Retina (tissue), 1 donor: ENCODE measurements around the gene ARHGAP6.
"Not testable (repeated sequence)": the region's sequence is repeated elsewhere in the genome, so short reads cannot be mapped to it uniquely, and the experiment has no call there.

Experiments
- DNase-seq: peaks from one replicate; pipeline ENCODE4 v3.0.0-alpha.2; 2016

Gene ARHGAP6

DNA sequence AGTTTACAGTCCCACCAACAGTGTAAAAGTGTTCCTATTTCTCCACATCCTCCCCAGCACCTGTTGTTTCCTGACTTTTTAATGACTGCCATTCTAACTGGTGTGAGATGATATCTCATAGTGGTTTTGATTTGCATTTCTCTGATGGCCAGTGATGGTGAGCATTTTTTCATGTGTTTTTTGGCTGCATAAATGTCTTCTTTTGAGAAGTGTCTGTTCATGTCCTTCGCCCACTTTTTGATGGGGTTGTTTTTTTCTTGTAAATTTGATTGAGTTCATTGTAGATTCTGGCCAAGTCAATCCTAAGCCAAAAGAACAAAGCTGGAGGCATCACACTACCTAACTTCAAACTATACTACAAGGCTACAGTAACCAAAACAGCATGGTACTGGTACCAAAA is 146.5 kb downstream of the ARHGAP6 start:
- not testable (repeated sequence) for DNase-seq

DNA sequence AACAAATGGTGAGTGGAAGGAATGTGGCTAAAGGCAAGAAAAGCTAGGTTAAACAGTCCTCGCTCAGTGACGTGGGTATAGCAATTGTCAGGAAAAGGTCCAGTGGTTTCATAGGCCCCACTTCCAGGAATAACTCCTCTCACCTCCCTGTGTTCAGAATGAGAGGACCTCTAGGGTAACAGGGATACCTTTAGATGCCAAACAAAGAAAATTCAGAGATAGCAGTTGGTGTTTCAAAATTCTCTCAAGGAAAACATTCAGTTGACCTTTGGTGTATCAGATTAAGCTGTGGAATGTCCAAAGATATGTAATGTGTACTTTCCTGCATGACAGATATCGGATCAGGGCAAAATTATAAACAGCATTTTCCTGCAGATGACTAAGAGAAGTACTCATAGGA is 155.9 kb downstream of the ARHGAP6 start:
- no peak for DNase-seq

DNA sequence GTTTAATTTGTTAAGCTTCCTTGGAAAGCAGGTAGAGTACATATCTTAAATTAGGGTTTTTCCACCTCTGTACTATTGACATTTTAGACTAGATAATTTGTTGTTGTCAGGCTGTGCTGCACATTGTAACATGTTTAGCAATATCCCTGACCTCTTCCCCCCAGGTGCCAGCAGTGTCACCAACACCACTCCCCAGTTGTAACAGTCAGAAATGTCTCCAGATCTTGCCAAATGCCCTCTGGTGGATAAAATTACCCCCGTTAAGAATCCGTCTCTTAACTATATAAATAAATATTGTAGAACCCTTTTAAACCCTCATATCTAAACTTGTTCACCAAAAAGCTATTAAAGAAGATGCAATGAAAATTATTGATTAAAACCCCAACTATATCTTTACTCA is 161.5 kb downstream of the ARHGAP6 start:
- no peak for DNase-seq

DNA sequence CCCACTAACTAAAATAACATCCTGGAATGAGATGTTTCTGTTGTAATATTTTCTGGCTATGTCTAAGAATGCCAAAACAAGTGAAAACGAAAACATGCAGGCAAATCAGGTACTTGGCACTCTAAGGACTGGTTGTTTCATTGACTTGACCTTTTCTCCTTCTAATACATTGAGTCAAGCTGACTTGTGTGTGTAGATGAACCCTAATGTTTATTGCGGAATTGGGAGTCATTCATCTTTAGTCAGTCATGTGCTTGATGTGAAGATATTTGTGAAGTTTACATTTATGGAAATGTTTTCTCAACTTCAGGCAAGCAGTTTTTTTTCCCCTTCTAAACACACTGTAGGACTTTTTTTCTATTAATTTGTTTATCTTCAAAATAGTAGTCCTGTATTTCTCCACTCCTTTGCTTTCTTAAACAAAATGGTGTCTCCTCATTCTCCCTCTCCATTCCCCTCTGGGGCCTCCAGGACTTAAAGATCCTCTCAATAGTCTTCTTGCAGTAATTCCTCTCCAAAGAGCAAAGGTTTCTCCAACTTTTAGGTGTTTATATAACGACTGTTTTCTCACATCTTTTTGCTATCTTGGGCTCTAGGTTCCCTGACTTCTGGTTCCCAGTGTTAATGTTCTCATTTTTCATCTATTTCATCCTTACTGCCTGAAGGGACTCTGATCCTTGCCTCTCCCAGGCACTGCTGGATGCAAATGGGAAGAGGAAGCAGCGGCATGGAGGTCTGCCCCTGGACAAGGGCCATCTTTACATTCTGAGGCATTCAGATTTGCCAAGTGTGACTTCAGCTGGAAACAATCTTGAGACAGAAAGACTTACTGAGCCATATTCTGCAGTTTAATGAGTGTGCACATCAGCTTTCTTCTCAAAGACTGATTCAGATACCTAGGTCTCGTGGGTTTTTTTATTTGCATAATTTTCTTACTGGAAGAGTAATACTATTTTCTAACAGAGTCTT is 166.4 kb downstream of the ARHGAP6 start:
- DNase-seq = no peak

DNA sequence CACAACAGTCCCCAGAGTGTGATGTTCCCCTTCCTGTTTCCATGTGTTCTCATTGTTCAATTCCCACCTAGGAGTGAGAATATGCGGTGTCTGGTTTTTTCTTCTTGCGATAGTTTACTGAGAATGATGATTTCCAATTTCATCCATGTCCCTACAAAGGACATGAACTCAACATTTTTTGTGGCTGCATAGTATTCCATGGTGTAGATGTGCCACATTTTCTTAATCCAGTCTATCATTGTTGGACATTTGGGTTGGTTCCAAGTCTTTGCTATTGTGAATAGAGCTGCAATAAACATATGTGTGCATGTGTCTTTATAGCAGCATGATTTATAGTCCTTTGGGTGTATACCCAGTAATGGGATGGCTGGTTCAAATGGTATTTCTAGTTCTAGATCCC is 174.3 kb downstream of the ARHGAP6 start:
- not testable (repeated sequence) for DNase-seq

DNA sequence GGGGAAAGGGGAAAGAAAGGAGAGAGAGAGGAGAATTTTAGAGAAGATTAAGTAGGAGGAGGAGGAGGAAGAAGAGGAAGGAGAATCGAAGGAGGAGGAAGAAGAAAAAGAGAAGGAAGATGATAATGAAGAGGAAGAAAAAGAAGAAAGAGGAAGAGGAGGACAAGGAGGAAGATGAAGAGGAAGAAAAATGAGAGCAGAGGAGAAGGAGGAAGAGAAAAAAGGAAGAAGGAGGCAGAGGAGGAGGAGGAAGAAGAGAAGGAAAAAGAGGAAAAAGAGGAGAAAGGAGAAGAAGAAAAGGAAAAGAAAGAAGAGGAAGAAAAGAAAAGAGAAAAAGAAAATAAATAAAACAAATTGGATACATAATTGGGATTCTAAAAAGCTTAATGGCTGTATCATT is 181.4 kb downstream of the ARHGAP6 start:
- DNase-seq = no peak

DNA sequence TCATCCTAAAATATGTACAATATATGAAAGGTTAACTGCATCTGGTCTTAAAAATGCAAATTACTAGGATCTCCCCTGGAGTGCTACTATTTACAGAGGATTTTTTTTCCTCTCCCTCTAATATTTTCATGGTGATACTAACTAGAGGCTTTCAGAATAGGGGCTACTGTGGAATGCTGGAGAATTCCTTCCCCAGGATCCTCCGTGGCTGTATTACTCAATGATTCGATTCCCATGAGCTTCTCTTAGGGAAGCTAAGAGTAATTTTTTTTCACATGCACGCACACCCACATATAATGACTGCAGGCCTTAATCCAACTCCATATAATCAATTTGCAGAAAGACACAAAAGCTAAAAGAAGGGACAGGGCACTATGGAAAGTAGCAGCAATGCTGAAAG is 184.7 kb downstream of the ARHGAP6 start:
- DNase-seq = no peak

DNA sequence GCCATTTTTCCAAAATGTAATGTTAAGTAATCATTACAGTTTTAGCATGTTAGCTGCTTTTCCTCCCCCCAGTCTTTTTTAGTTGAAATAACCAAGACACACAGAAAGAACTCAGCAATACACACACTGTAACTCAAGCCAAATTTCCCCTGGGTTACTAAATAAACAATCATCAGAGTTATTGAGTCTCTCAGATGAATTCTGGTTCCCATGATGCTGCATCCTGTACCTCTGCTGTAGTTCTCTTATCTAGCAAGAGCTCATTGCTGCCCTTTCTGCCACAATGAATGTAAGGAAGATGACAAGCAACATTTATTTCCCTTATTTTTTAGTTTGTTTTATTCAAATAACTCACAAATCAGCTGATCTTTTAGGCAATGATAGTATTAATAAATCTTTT is 185.1 kb downstream of the ARHGAP6 start:
- no peak for DNase-seq

DNA sequence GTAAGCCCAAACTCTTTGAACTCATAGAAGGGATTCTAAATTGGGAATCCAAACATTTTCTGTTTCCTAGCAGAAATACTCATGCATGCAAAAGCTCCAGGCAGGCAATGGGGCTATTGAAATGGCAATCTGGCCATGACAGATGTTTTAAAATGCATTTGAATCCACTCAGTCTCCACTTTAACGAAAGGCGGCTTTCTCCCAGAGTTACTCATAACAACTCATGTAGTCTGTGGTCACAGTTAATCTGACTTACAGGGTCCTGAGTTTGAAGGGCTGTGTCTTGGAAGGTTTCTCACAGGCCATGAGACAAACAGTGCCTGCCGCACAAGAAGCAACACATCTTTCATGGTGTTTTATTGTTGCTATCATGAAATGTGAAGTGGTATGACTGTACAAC is 186.8 kb downstream of the ARHGAP6 start:
- no peak for DNase-seq

DNA sequence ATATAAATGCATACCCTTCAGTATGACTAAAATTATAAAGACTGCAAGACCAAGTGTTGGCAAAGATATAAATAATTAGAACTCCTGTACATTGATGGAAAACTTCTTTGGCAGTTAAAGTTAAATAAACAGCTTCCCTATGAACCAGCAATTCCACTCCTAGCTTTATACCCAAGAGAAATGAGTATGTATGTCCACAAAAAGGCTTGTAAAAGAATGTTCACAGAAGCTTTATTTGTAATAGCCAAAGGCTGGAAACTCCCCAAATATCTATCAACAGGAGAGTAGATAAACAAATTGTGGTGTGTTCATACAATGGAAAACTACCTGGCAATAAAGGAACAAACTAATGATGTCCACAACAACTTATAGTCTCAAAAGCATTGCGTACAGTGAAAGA is 187.7 kb downstream of the ARHGAP6 start:
- no peak for DNase-seq

DNA sequence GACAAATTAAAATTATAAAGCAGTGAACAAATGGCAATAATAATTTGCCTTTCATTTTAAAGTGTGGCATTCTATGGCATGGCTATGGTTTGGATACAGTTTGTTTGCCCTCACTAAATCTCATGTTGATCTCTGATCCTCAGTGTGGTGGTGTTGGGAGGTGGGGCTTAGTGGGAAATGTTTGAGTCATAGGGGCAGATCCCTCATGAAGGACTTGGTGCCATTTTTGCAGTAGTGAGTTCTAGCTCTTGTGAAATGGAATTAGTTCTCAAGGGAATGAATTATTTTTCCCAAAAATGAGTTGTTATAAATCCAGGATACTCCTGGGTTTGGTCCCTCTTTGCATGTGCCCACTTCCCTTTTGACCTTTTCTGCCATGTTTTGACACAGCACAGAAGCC is 191.1 kb downstream of the ARHGAP6 start:
- no peak for DNase-seq

DNA sequence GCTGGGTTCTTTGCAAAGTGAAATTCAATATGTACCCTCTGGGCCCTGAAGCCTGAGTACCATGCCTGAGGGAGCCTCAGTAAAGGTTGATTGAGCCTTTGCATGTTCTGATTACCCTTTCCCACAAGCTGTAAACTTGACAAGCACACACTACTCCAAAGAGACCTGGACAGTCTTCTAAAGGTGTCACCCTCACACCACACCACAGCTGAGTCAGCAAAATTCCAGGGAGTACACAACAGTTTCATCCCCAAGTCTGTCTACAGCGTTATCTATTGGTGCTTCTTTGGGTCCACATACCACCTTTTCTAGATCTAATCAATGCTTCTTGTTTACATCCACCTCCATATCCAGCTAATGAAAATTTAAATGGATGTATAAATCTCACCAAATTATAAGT is 191.7 kb downstream of the ARHGAP6 start:
- no peak for DNase-seq

DNA sequence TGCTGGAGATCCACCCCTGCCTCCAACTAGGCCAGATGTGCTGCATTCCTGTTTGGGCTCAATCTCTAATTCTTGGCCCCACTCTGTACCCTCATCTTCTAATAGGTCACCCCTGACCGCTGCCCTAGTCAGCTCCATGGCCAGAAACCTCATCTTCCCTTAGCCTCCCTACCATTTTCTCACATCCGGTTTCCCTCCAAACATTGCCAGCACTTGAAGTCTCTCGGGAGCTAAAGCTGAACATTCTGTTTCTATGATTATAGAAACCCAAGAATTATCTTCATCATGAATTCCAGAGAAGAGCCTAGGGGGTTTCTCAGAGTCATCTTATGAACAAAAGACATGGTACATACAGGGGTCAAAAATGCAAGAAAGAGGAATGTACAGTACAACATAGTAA is 192.8 kb downstream of the ARHGAP6 start:
- DNase-seq = no peak

DNA sequence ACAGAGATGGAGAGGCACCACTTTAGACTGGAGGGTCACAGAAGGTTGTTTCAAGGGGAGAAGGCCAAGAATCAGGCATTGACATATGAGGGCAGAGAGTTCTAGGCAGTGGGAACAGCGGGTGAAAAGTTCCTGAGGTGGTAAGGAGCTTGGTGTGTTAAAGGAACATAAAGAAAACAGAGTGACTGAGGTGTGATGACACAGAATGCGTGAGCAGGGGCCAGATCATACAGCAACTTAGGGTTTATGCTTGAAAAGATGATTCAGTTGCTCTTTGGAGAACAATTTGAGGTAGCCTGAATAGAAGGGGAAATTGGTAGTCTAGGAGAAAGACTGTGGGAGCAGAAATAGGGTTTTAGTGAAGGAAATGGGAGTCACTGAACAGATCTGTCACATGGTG is 193.3 kb downstream of the ARHGAP6 start:
- DNase-seq = no peak

DNA sequence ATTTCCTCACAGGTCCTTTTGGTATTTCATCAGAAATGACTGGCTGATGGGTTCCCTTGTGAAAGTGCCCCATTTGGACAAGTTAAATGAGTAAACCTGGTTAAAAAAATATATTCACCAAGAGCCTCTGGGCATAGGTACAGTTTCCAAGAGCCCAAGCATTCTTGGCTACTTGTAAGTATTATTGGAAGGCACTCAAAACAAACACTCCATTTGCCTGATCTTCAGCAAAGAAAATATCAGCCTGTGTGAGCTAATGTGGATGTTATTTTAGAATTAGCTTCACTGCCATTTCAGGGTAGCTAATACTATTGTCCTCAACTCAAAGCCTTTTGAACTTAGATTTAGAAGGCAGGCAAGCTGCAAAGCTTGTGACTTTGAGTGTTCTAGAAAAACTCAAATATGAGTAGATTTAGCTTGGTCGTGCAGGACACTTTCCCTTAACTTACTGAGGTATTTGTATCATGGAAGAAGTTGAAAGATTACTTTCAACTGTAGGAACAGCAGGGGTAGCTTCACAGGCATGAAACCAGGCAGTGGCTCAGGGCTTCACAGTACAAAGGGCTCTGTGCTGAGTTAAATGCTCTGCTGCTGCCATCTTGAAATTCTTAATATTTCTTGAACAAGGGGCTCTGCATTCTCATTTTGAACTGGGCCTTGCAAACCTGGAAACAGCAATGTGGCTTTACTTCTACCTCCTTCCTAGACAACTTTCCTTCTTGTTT is 195.3 kb downstream of the ARHGAP6 start:
- DNase-seq = no peak

DNA sequence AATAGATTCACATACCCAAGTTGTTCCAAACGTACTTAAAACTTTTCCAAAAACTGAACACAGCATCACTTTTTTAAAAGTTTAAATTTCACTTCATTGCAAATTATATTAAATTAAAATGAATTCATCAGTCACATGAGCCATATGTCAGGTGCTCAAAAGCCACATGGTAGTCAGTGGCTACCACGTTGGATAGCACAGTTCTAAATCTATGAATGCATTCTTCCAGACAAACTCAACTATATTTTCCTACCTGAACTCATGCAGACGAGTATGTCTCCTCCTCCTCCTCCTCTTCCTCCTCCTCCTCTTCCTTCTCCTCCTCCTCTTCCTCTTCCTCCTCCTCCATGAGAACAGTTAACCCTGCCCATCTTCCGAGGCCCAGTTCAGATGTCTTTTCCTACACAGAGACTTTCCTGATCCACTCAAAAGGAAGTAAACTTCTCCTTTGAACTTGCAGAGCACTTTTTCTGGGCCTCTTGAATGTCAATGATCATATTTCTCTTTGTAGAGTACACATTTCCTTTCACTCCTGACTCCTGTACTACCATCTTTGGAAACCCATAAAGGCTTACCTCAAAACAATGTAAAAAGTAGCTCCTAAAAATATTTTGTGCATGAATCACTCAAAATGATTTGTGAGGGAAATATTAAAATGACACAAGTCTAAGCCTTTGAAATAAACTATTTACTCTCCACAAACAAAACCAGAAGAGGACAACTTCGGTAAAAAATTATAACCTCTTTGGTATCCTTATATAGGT is 199.9 kb downstream of the ARHGAP6 start:
- no peak for DNase-seq

DNA sequence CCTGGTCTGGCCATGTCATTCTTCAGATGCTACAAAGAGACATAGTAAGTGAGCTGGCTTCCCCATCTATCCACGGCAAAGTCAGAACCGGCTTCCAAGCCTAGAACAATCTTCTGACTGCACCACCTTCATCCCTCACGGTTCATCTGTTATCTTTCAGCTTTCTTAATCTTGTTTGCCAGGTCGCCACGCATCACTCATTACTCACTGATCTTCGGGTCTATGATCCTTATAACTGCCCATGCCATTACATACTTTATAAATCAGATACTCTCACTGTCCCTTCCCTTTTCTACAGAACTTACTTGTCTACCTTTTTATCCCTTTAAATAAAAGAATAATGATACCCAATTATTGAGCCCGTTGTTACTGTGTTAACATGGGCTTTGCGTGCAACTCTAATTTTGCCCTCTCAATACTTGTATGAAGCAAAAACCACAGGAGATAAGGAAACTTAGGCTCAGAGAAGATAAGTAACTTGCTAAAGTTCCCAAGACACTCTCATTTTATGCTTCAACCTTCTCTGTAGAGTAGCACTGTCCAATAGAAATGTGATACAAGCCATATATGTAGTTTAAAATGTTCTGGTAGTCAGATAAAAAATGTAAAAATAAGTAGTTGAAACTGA is 200.8 kb downstream of the ARHGAP6 start:
- no peak for DNase-seq

DNA sequence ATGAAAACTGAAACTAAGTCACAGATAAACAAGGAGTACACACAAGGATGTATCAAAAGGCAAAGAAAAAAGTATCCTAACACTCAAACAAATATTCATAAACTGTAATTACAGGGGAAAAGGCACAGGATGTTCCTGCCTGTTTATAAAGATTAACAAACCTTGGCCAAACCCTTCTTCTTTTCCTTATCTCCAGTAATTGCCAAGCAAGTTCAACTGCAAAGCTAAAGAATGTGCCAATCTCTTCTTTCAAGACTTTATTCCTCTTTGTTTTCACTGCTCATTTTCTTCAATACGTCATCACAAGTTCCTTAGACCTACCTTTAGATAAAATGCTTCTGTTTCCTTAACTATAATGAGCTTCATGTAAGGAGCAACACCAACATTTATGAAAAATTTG is 201.3 kb downstream of the ARHGAP6 start:
- DNase-seq = no peak

DNA sequence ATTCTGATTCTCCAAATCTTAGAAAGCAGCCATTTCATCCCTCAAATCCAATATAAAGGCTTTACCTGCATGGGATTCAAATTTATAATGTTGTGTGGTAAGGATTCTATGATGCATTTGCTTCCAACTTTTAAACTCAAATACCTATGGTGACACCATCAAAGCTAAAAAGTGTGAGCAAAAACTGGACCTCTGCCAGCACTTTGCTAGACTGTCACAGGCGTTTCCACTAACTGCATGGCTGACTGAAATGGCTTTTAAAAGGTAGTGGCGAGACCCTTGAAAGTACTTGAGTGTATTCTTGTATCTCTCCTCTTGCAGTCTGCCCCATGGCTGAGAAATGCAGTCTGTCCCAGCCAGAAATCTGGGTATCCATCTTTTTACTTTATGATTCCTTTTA is 203.1 kb downstream of the ARHGAP6 start:
- no peak for DNase-seq

DNA sequence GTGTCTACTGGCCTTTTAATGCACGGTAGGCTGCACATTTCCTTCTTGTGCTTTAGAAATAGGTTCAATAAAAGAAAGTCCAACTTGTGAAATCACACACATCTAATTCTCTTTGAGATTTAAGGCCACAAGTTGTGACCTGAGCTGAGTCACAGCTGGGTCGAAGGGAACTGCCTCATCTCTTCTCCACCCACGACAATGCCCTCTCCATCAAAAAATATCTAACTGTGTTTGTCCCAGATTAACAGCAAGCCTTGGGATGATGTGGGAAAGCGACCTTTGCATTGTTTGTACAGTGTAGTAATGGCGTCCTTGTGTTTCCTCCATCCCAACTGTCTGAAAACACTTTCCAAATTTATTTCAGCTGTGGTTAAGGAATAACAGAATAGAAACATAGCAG is 203.6 kb downstream of the ARHGAP6 start:
- DNase-seq = no peak

DNA sequence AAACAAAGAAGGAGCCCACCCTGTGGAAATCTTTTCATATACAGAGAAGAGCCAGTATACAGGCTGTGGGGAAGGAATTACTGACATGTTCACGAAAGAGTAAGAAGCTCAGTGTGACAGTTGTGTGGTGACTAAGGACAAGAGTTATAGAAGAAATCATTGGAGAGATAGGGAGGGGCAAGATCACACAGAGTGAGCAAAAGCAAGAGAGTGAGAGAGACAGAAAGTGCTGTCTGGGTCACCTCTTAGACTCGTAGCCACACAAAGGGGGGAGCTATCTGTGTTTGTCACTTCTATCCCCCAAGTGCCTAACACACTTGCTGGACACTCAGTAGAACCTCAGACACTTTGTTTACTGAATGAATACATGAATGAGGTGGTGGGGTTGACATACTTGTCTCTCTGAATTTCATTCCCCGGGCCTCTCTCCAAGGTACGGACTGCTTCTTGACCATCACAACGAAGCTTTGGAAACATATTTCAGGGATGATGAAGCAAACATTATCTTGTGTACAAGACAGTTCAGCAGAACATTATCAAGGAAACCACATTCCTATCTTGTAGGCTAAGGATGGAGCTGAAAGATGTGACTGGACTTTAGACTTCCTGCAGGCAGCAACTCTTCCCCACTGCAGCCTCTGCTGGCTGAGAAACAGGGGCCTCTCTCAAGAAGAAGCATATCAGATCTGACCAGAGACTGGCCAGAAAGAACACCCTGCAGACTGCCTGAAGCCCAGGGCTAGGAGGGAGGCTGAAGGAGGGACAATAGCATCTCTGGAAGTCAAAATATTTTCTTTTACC is 204.3 kb downstream of the ARHGAP6 start:
- no peak for DNase-seq

DNA sequence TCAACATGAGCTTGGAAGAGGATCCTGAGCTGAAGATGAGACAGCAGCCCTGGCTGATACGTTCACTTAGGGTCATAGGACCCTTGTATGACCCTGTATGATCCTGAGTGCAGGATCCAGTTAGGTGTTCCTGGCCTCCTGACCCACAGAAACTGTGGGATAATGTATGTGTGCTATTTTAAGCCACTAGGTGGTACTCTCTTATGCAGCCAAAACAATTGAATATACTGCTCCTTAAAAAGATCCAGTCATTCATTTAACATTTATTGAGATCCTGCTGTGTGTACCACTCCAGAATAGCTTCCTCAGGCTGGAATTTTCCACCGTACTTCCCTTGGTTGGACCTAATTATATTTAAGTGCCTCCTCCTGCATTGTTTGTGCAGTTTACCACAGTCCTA is 205.4 kb downstream of the ARHGAP6 start:
- no peak for DNase-seq
